Choroid plexus epithelial cell (primary cell): Measurements from ENCODE around the gene MPP3.
"Not testable (repeated sequence)": the region's sequence is repeated elsewhere in the genome, so short reads cannot be mapped to it uniquely, and the experiment has no call there.

ENCODE experiments used
- DNase-seq: peaks from one replicate; pipeline ENCODE4 v3.0.0-alpha.2; 2010; ENCODE audit warnings: low read depth
- H3K4me3 ChIP-seq: 2 replicates; pipeline ENCODE4 v1.5.1; 2011; ENCODE audit warnings: low read depth, mild to moderate bottlenecking, control low read depth, low read length, moderate library complexity
- TF ChIP-seq, protein P1 (sequence below): conservative IDR thresholded peaks from 2 replicates; pipeline ENCODE4 v1.5.1; 2011; ENCODE audit warnings: low read depth, mild to moderate bottlenecking, control low read depth, inconsistent platforms, low read length, moderate library complexity

MPP3 gene

DNA sequence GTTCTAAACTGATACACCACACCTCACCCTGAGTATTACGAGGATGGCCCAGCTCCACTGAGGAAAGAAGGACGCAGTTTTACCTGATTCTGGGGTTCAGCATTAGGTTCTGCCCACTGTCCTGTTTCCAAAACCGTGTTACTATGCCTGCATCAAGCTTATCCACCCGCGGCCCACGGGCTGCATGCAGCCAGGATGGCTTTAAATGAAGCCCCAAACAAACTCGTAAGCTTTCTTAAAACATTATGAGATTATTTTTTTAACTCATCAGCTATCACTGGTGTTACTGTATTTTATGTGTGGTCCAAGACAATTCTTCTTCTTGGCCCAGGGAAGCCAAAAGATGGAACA lies 10.0 kb upstream of the MPP3 start:
- TF ChIP-seq, protein P1, sequence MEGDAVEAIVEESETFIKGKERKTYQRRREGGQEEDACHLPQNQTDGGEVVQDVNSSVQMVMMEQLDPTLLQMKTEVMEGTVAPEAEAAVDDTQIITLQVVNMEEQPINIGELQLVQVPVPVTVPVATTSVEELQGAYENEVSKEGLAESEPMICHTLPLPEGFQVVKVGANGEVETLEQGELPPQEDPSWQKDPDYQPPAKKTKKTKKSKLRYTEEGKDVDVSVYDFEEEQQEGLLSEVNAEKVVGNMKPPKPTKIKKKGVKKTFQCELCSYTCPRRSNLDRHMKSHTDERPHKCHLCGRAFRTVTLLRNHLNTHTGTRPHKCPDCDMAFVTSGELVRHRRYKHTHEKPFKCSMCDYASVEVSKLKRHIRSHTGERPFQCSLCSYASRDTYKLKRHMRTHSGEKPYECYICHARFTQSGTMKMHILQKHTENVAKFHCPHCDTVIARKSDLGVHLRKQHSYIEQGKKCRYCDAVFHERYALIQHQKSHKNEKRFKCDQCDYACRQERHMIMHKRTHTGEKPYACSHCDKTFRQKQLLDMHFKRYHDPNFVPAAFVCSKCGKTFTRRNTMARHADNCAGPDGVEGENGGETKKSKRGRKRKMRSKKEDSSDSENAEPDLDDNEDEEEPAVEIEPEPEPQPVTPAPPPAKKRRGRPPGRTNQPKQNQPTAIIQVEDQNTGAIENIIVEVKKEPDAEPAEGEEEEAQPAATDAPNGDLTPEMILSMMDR: no peak
- no peak for DNase-seq
- no peak overlapping the region for H3K4me3 ChIP-seq

DNA sequence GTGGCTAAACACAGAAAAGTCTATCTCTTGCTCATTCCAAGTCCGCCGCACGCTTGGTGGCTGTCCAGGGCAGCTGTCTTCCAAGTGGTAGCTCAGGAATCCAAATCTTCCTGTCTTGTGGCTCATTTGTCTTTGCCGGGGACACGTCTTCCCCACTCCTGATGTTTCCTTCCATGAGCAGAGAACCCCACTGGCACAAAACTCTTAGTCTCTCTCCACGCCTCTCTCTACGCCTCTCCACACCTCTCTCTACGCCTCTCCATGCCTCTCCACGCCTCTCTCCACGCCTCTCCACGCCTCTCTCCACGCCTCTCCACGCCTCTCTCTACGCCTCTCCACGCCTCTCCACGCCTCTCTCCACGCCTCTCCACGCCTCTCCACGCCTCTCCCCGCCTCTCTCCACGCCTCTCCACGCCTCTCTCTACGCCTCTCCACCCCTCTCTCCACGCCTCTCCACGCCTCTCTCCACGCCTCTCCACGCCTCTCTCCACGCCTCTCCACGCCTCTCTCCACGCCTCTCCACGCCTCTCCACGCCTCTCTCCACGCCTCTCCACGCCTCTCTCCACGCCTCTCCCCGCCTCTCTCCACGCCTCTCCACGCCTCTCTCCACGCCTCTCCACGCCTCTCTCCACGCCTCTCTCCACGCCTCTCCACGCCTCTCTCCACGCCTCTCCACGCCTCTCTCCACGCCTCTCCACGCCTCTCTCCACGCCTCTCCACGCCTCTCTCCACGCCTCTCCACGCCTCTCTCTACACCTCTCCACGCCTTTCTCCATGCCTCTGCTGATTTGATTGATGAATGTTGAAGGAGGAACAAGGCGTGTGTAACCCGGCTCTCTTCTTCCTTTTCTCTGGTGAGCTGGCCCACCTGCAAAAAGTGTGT lies 9.4 kb upstream of the MPP3 start:
- not testable (repeated sequence) for H3K4me3 ChIP-seq, DNase-seq

DNA sequence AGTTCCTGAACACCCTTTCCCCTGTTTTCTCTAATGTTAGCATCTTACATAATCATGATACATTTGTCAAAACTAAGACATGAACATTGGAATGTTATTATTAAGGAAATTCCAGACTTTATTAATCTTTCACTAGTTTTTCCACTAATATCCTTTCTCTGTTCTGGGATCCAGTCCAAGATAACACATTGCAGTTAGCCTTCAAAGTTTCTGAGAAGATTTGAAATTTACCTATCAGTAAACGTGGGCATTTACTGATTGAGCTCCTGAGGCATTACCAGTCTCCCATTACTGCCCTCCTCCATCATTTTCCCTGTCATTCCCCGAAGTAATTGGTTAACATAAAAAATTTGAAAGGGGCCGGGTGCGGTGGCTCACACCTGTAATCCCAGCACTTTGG lies 8.3 kb upstream of the MPP3 start:
- TF ChIP-seq, protein P1: no peak
- no peak for DNase-seq
- H3K4me3 ChIP-seq: no peak overlapping the region

DNA sequence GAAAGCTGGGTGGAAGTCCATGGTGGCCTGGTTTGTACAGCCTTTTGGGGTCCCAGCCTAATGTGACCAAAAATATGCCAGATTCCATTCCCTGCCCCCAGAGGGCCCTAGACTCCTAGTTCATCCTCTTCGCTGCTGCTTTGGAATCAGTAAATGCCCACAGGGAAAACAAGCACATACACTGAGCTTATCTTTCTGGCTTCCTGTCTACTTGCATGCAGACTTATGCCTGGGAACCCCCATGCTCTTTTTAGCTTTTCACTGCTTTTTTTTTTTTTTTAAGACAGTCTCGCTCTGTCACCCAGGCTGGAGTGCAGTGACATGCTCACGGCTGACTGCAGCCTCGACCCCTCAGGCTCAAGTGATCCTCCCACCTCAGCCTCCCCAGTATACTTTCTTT lies 7.9 kb upstream of the MPP3 start:
- TF ChIP-seq, protein P1: peak; percentile 50
- H3K4me3 ChIP-seq: no peak overlapping the region
- DNase-seq: peak; percentile 47

DNA sequence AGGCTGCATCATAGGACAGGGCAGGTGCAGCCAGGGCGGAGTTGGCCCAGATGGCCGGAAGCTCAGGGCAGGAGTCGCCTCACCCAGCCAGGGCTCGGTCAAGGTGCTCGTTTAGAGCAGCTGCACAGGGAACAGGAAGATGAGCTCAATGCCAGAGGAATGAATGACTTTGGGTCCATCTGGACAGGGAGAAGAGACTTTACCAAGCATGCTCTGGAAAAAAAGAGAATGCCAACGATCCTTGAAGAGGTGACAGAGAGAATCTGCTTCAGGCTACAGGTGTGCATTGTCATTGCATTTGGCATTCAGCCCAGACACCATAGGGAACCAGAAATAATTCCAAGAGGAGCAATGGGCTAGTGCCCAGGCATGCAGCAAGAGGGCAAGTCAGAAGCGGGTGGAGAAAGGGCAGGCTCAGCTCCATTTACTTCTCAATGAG lies 6.7 kb upstream of the MPP3 start:
- TF ChIP-seq, protein P1: no peak

DNA sequence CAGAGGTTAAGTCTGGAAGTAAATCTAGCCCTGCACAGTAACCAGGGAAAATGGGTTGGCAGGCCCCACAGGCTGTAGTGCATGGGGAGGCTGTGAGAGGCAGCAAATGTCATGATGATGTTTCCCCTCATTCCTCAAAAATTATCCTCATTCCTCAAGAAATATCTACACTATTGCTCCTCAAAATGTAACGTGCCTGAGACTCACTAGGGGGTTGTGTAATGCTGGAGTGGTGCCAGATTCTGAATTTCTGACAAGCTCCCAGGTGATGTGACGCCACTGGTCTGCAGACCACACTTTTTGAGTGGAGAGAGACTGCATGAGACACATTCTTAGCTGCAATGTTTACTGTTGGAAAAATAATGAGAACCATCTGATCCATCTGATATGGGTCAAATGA lies 1.2 kb upstream of the MPP3 start:
- no peak overlapping the region for H3K4me3 ChIP-seq
- DNase-seq: peak; percentile 68
- TF ChIP-seq, protein P1: no peak

More for the DNA sequence above, 6.7 kb upstream of the MPP3 start:
- H3K4me3 ChIP-seq: no peak overlapping the region
- no peak for DNase-seq

DNA sequence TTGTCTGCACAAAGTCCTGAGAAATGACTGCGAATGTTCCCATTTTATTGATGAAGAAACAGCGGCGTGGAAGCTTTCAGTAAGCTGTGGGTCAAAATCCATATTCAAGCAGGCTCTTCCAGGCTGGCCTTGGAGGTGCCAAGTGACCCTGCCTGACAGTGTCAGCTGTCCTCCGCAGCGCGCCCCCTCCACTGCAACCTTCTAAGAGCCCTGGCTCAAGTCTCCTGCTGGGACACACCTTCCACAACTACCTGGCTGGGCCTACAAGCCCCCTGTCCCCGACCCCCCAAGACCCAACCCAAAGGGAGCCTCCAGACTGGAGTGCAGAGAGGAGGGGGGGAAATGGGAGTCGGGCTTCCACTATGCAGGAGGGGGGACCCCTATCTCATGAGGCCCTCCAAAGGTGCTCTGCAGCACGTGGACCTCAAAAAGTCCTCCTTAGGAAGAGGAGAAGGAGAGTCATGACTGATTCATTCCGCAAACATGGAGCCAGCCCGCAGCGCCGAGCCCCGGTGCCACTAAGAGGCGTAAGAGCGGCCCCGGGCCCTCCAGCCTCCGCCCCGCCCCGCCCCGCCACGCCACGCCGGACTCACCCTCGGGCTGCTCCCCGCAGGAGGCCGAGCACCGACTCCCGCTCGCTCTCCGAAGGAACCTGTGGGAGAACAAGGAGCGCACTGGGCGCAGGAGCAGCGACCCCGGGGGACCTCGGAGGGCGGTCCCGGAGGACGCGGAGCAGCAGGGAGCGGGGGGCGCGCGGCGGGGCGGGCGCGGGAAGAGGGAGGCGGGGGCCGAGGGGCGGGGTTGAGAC lies 574 bp downstream of the MPP3 start:
- DNase-seq: peak; percentile 55
- H3K4me3 ChIP-seq: peak overlapping the region; percentile 69
- TF ChIP-seq, protein P1: no peak
